Measurements from ENCODE around the gene PSMB8. TPM values are rescaled to one million over a fixed set of nuclear protein-coding genes. Genes with fewer than 3 reads are reported as not detected.
A peak's percentile ranks its signal among the peaks of the same experiment; 100 is the strongest.
"Not testable (repeated sequence)": the region's sequence is repeated elsewhere in the genome, so short reads cannot be mapped to it uniquely, and the experiment has no call there.

Gene PSMB8
- total and polyA plus RNA-seq, 5 experiments from 2014 or later: 133 to 386 (median 350) TPM

DNA sequence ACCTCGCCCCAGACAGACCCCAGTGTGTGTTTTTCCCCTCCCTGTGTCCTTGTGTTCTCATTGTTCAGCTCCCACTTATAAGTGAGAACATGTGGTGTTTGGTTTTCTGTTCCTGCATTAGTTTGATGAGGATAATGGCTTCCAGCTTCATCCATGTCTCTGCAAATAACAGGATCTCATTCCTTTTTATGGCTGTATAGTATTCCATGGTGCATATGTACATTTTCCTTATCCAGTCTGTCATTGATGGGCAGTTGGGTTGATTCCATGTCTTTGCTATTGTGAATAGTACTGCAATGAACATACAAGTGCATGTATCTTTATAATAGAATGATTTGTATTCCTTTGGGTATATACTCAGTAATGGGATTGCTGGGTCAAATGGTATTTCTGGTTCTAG lies 30.1 kb upstream of the PSMB8 start:
- POLR2A ChIA-PET: interaction anchor here (1.3 kb wide), 1 partner anchor 35 kb away, joined by 6 read pairs; the partner anchor contains the start of gene TAP2
- not testable (repeated sequence) for DNase-seq, H3K4me1 Mint-ChIP-seq, ATAC-seq, H3K4me3 Mint-ChIP-seq, H3K27ac Mint-ChIP-seq, H3K9me3 Mint-ChIP-seq, H3K36me3 Mint-ChIP-seq, H3K27me3 Mint-ChIP-seq

DNA sequence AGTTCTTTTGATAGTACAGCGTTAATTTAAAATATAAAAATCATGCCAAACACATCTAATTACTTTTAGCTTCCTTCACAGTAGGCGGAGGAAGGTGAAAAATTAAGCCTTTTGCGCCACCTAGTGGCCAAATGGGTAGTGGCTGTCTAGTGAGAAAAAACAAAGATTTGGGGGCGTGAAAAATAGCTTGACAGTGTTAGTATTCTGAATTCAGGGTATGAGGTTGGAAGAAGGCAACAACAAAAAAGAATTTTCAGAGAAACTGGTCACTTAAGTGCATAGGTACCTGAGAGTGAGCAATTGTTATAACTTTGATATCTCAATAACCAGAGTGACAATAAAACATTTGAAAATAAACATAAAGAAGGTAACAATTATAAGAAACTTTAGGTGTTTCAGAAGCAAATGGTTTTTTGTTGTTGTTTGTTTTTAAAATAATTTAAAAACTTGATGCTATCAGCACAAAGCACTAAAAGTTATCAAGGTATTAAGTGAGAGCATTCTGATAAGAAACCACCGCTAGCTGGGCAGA lies 24.5 kb upstream of the PSMB8 start:
- peaks cover 0 to 7% (median 0%) of the 10 kb centered on the region in 9 donors for H3K9me3 Mint-ChIP-seq
- peaks cover 0 to 1% (median 0%) of the 10 kb centered on the region in 5 donors for H3K27me3 Mint-ChIP-seq
- POLR2A ChIA-PET: interaction anchor here (0.5 to 7.2 kb wide), 8 partner anchors 9 to 104 kb away, joined by 3 to 172 read pairs (median 9); partner anchors contain the start of genes PSMB8, PSMB9, TAP1 and TAP2
- peak overlapping the region in 2 of 10 donors; percentile 2 for H3K4me3 Mint-ChIP-seq
- ATAC-seq (peak; percentile 72 to 78), DNase-seq (peak; percentile 75 to 92 (median 84))
- H3K27ac Mint-ChIP-seq: peak overlapping the region in 5 of 10 donors; percentile 9 to 93 (median 87)
- H3K36me3 Mint-ChIP-seq: no peaks in the 10 kb centered on the region
- H3K4me1 Mint-ChIP-seq: peaks cover 9 to 37% (median 31%) of the 10 kb centered on the region in 4 donors

- peak overlapping the region; percentile 51 to 87 (median 68) for H3K4me3 Mint-ChIP-seq
- peak; percentile 19 to 26 for ATAC-seq
- POLR2A ChIA-PET: interaction anchor here (0.5 to 7.2 kb wide), 9 partner anchors 9 to 105 kb away, joined by 3 to 172 read pairs (median 5); partner anchors contain the start of genes PSMB8, PSMB9, TAP1 and TAP2
- H3K4me1 Mint-ChIP-seq: peaks cover 9 to 37% (median 31%) of the 10 kb centered on the region in 4 donors
- peaks cover 0 to 5% (median 0%) of the 10 kb centered on the region in 9 donors for H3K9me3 Mint-ChIP-seq
- DNase-seq: no peak
- H3K36me3 Mint-ChIP-seq: peaks cover 0 to 6% (median 0%) of the 10 kb centered on the region in 3 donors
- peaks cover 0 to 1% (median 0%) of the 10 kb centered on the region in 5 donors for H3K27me3 Mint-ChIP-seq
- peak overlapping the region; percentile 68 to 96 (median 92) for H3K27ac Mint-ChIP-seq
Observed at GRCh38 chr6:32867554-32868256, 23.9 kb upstream of the PSMB8 start.

DNA sequence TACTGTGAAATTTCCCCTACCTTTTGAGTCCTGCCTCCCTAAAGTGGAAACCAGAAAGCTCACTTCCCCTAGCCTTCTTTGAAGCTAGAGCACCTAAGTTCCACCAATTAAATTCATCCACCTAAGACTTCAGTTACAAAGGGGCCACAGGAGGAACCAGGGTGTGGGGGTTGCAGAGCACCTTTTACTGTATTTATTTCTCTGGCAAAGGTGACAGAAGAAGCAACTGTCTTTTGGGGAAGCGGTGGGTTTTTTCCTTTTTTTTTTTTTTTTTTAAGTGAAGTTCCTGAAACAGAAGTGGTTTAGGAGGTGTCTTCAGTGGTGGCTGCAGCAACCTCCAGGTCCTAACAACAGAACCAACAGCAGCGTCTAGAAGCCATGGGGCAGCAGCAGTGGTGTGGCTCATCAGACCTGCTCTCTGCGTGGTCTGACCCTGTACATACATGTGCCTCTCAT lies 23.2 kb upstream of the PSMB8 start:
- ATAC-seq (peak; percentile 80 to 88), DNase-seq (peak in 4 of 10 donors; percentile 22 to 55 (median 38))
- peaks cover 0 to 2% (median 0%) of the 10 kb centered on the region in 9 donors for H3K9me3 Mint-ChIP-seq
- H3K4me1 Mint-ChIP-seq: peaks cover 9 to 37% (median 31%) of the 10 kb centered on the region in 4 donors
- peaks cover 0 to 1% (median 0%) of the 10 kb centered on the region in 5 donors for H3K27me3 Mint-ChIP-seq
- H3K4me3 Mint-ChIP-seq: peak overlapping the region; percentile 51 to 87 (median 68)
- H3K36me3 Mint-ChIP-seq: peaks cover 0 to 6% (median 0%) of the 10 kb centered on the region in 3 donors
- POLR2A ChIA-PET: interaction anchor here (0.7 to 7.2 kb wide), 7 partner anchors 8 to 105 kb away, joined by 3 to 172 read pairs (median 13); partner anchors contain the start of genes PSMB8, PSMB9, TAP1 and TAP2
- peak overlapping the region; percentile 68 to 96 (median 92) for H3K27ac Mint-ChIP-seq

GRCh38 chr6:32865724-32866443 lies 22.0 kb upstream of the PSMB8 start:
- Mint-ChIP-seq H3K4me1 (peaks cover 10 to 40% (median 33%) of the 10 kb centered on the region in 4 donors), H3K36me3 (peaks cover 0 to 18% (median 0%) of the 10 kb centered on the region in 3 donors), H3K27me3 (peaks cover 0 to 1% (median 0%) of the 10 kb centered on the region in 5 donors), H3K4me3 (no peak overlapping the region), H3K9me3 (no peaks in the 10 kb centered on the region), H3K27ac (peak overlapping the region; percentile 61 to 96 (median 89))
- DNase-seq (no peak), ATAC-seq (no peak)
- POLR2A ChIA-PET: interaction anchor here (3.7 to 7.2 kb wide), 2 partner anchors 11 to 24 kb away, joined by 23 to 172 read pairs; partner anchors contain the start of genes PSMB8, PSMB9, TAP1 and TAP2

DNA sequence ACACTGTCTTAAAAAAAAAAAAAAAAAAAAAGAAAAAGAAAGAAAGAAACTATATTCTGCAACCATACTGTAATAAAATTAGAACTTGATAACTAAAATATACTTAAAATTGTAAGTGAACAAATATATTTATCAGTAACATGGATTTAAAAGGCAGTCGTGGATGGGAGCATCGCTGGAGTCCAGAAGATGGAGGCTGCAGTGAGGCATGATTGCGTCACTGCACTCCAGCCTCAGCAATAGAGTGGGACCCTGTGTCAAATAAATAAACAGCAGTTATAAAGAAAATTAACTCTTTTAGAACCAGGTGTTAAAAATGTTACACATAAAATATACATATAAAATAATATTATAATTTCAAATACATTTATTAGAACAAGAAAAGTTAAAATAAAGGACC lies 18.9 kb upstream of the PSMB8 start:
- ATAC-seq: no peak
- Mint-ChIP-seq H3K36me3 (peaks cover 0 to 50% (median 12%) of the 10 kb centered on the region in 3 donors), H3K27me3 (no peaks in the 10 kb centered on the region), H3K4me3 (no peak overlapping the region), H3K27ac (peak overlapping the region in 4 of 10 donors; percentile 33 to 66 (median 55)), H3K4me1 (peaks cover 17 to 54% (median 49%) of the 10 kb centered on the region in 4 donors), H3K9me3 (no peaks in the 10 kb centered on the region)
- POLR2A ChIA-PET: interaction anchor here (3.7 kb wide), 1 partner anchor 8 kb away, joined by 23 read pairs; the partner anchor contains the start of genes PSMB9 and TAP1
- DNase-seq: no peak

- ATAC-seq (no peak), DNase-seq (no peak)
- Mint-ChIP-seq H3K27ac (peak overlapping the region in 9 of 10 donors; percentile 34 to 82 (median 54)), H3K4me3 (no peak overlapping the region), H3K9me3 (no peaks in the 10 kb centered on the region), H3K4me1 (peaks cover 19 to 52% (median 47%) of the 10 kb centered on the region in 4 donors), H3K27me3 (no peaks in the 10 kb centered on the region), H3K36me3 (peaks cover 0 to 70% (median 17%) of the 10 kb centered on the region in 3 donors)
- POLR2A ChIA-PET: interaction anchor here (0.6 to 1.4 kb wide), 2 partner anchors 12 to 16 kb away, joined by 3 to 4 read pairs; no protein-coding TSS in a partner anchor
Observed at GRCh38 chr6:32860674-32861073, 16.8 kb upstream of the PSMB8 start.

- H3K4me3 Mint-ChIP-seq: peak overlapping the region in 2 of 10 donors; percentile 26 to 34
- POLR2A ChIA-PET: interaction anchor here (0.7 to 7.9 kb wide), 4 partner anchors 10 to 114 kb away, joined by 3 to 743 read pairs (median 10); partner anchors contain the start of genes PSMB8 and TAP2
- peaks cover 28 to 57% (median 50%) of the 10 kb centered on the region in 4 donors for H3K4me1 Mint-ChIP-seq
Observed at GRCh38 chr6:32858194-32858593, 14.3 kb upstream of the PSMB8 start.

GRCh38 chr6:32857156-32857891 lies 13.5 kb upstream of the PSMB8 start:
- Mint-ChIP-seq H3K4me1 (peaks cover 30 to 61% (median 54%) of the 10 kb centered on the region in 4 donors), H3K4me3 (peak overlapping the region in 5 of 10 donors; percentile 11 to 52 (median 38)), H3K9me3 (no peaks in the 10 kb centered on the region), H3K36me3 (peaks cover 2 to 69% (median 23%) of the 10 kb centered on the region in 3 donors), H3K27ac (peak overlapping the region; percentile 1 to 100 (median 72)), H3K27me3 (no peaks in the 10 kb centered on the region)
- DNase-seq (no peak), ATAC-seq (no peak)
- POLR2A ChIA-PET: interaction anchor here (1.8 to 7.9 kb wide), 3 partner anchors 10 to 115 kb away, joined by 8 to 743 read pairs (median 13); partner anchors contain the start of genes PSMB8 and TAP2

More at GRCh38 chr6:32858194-32858593, 14.3 kb upstream of the PSMB8 start:
- H3K36me3 Mint-ChIP-seq: peaks cover 0 to 74% (median 17%) of the 10 kb centered on the region in 3 donors
- H3K9me3 Mint-ChIP-seq: no peaks in the 10 kb centered on the region
- peak overlapping the region in 9 of 10 donors; percentile 29 to 100 (median 76) for H3K27ac Mint-ChIP-seq
- ATAC-seq (no peak), DNase-seq (no peak)
- H3K27me3 Mint-ChIP-seq: no peaks in the 10 kb centered on the region

DNA sequence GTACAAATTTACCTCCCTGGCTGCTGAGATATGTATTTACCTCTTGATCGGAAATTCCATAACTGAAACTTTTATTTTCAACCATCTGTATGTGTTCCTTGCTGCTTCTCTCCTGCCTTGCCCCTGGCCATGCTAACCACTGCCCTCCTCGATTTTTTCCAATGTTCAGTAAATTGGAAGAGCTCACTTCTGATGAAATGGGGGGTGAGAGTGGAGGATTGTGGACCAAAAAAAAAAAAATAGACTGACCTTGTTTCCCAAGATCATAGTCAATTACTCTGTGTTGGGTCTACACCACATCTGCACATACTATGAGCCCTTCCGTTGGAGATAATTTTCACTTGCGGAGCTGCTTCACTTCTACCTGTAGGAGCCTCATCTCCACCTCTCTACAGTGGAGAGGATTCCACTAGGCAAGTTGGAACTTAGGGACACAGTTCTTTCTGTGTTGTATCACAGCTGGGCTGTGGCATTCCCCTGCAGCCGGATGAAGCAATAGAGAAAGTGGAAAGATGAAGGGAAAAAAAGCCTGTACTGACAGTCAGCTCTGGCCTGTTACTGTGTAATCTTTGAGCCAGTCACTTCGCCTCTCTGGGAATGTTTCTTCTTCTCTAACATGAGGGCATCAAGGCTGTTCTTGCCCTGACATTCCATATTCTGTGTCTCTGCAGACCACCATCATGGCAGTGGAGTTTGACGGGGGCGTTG lies 11.8 kb upstream of the PSMB8 start:
- Mint-ChIP-seq H3K9me3 (no peaks in the 10 kb centered on the region), H3K36me3 (peaks cover 16 to 70% (median 39%) of the 10 kb centered on the region in 3 donors), H3K27me3 (no peaks in the 10 kb centered on the region), H3K4me3 (peak overlapping the region; percentile 90 to 100 (median 98)), H3K27ac (peak overlapping the region; percentile 98 to 100 (median 100)), H3K4me1 (peaks cover 43 to 75% (median 64%) of the 10 kb centered on the region in 4 donors)
- ATAC-seq (no peak), DNase-seq (no peak)
- POLR2A ChIA-PET: interaction anchor here (1.9 to 7.9 kb wide), 5 partner anchors 9 to 114 kb away, joined by 9 to 743 read pairs (median 57); partner anchors contain the start of genes BRD2, HLA-DMA, PSMB8 and TAP2
